ENCODE measurements around the gene ATG101.
A peak's percentile ranks its signal among the peaks of the same experiment; 100 is the strongest.

Gene ATG101

DNA sequence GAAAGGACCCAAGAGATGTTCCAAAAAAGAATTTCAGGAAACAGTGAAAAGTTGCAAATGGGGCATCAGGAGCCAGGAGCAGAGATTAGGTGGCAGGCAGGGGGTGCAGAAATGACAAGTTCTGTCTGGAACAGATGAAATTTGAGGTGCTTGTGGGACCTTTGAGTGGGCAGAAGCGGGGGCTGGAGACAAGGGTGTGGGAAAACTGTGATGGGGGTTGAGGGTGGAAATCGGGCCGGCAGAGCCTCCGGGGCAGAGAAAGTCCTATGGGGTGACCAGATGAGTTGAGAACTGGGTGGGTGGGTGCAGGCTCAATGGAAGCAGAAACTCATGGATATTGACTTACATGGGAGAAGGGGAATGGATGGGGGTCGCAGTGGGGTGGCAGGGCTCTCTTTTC is 20.1 kb upstream of the ATG101 start:
- Histone ChIP-seq H3K27ac (peak overlapping the region; percentile 94 to 99), H3K4me3 (peak overlapping the region; percentile 79)
- DNase-seq (ENCODE audit: low spot score), result no peak
- TF ChIP-seq, protein P1, sequence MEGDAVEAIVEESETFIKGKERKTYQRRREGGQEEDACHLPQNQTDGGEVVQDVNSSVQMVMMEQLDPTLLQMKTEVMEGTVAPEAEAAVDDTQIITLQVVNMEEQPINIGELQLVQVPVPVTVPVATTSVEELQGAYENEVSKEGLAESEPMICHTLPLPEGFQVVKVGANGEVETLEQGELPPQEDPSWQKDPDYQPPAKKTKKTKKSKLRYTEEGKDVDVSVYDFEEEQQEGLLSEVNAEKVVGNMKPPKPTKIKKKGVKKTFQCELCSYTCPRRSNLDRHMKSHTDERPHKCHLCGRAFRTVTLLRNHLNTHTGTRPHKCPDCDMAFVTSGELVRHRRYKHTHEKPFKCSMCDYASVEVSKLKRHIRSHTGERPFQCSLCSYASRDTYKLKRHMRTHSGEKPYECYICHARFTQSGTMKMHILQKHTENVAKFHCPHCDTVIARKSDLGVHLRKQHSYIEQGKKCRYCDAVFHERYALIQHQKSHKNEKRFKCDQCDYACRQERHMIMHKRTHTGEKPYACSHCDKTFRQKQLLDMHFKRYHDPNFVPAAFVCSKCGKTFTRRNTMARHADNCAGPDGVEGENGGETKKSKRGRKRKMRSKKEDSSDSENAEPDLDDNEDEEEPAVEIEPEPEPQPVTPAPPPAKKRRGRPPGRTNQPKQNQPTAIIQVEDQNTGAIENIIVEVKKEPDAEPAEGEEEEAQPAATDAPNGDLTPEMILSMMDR (IDR thresholded peaks at IDR 0.05), result no peak

DNA sequence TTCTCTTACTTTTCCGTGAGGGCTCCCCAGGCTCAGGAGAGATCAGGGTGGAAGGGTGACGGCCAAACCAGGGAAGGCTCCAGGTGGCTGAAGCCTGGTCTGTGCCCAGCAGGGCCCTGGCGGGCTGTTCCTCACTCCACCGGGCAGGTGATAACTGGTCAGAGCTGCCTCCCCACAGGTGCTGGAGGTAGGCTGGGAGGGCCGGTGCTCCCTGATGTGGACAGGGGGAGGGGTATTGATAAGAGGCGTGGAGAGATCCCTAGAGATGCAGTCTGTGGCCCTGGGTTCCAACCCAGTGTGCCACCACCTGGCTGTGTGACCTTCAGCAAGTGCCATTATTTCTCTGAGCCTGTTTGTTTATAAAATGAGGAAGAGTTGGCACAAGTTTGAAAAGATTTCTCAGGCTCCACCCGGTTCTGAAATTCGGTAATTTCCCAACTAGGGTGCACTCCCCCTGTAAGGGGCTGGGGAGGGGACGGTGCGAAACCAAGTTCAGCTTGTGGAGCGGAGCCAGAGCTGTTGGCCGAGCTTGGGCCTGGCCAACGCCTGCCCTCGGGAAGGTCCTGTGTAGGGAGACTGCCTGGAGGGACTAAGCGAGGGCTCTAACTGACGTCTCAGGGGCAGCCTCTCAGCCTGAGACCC is 19.5 kb upstream of the ATG101 start:
- Histone ChIP-seq H3K4me3 (peak overlapping the region; percentile 79), H3K27ac (peak overlapping the region; percentile 94 to 99)
- DNase-seq (ENCODE audit: low spot score), result peak; percentile 91
- TF ChIP-seq, protein P1 (IDR thresholded peaks at IDR 0.05), result no peak

DNA sequence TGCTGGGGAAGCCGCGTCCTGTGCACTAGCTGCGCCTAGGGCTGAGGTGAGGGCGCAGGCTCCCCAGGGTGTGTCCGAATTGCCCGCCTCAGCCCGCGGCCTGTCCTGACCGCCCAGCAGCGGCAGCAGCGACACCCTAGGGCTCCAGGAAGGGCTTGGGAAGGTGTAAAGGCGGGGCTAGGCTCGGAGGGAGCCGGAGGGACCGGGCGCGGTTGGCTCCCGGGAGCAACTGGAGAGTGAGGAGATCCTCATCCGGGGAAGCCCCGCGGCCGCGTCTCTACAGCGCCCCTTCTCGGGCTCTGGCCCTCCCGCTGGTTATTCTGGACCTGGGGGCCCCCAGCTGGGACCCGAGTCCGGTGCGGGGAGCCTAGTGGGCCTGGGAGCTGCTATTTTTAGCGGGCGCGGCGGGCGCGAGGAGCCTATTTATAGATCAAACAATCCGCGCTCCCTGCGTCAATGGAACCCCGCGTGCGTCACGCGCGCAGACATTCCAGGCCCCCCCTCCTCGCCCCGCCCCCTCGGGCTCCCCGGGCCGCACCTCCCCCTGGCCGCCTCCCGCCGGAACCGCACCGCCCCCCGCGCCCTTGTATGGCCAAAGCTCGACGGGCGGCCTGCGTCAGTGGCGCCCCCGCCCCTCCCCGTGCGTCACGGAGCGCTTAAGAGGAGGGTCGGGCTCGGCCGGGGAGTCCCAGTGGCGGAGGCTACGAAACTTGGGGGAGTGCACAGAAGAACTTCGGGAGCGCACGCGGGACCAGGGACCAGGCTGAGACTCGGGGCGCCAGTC is 18.8 kb upstream of the ATG101 start, which contains the start of gene NR4A1:
Gene NR4A1 (plus strand): TSS at position 685 of the 784 bp plus-strand sequence. CDS start 2,887 bp downstream, outside the sequence.
- peak; percentile 99 for DNase-seq (ENCODE audit: low spot score)
- TF ChIP-seq, protein P1 (IDR thresholded peaks at IDR 0.05), result no peak
- peak within 1 kb of the TSS; percentile 94 to 99 for H3K27ac ChIP-seq
- H3K4me3 ChIP-seq, result peak within 1 kb of the TSS; percentile 79

DNA sequence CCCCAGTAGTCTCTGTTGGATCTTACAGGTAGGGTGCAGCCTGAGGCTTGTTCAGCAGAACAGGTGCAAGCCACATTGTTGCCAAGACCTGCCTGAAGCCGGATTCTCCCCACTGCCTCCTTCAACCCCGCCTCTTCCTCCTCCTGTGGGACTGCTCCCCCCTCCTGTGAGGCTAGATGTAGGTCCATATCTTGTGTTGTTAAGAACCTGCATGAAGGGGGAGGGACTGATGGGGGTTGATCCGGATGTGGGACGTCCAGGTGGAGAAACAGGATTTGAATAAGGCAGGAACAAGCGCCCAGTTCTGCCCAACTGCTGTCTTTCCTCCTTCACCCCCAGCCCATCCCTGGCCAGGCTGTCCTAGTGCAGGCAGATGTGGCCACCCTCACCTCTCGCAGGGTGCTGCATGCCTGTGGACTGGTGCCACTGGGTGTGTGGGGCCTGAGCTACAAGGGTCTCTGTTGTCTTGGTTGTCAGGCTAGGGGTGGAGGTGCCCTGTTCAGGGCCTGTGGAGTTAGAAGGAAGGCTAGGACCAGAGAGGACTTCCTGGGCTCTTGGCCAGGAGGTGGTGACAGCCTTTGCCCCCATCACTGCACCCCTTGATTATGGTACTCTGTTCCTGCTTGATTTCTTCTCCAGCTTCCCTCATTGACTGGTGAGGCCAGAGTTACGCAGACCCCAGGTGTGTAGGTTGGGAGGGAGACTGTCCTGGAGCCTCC is 17.2 kb upstream of the ATG101 start:
- TF ChIP-seq, protein P1 (IDR thresholded peaks at IDR 0.05), result no peak
- peak; percentile 79 for DNase-seq (ENCODE audit: low spot score)
- Histone ChIP-seq H3K4me3 (peak overlapping the region; percentile 79), H3K27ac (peak overlapping the region; percentile 94 to 99)

DNA sequence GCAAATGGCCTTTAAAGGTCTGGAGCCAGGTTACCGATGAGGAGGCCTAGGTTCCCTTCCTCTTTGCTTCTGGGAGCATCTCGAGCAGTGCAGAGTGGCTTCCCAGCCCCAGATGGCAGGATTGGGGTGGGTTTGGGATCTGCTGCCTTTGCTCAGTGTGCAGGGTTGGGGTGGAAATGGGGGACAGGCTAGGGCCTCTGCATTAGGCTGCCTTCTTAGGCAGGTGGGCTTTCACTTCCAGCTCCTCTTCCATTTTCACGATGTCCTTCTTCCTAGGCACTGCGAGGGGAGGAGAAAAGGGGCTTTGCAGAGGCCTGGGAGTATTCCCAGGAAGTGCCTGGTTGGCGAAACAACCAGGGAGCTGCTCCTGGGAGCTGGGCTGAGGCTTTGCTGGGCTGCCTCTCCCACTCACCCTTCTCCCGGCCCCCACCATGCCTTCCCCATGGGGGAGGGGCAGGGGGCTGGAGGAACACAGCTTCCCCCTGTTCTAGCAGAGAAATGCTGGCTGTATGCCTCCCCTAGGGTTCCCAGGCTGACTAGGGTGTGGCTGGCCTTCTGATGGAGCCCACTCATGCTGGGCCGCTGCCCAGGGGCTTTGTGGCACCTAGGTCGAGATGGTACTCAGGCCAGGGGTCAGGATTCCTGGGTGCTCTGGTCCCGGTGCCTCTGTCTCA is 16.1 kb upstream of the ATG101 start:
- TF ChIP-seq, protein P1 (IDR thresholded peaks at IDR 0.05), result no peak
- Histone ChIP-seq H3K27ac (peak overlapping the region; percentile 94 to 99), H3K4me3 (peak overlapping the region; percentile 79)
- peak; percentile 87 for DNase-seq (ENCODE audit: low spot score)

DNA sequence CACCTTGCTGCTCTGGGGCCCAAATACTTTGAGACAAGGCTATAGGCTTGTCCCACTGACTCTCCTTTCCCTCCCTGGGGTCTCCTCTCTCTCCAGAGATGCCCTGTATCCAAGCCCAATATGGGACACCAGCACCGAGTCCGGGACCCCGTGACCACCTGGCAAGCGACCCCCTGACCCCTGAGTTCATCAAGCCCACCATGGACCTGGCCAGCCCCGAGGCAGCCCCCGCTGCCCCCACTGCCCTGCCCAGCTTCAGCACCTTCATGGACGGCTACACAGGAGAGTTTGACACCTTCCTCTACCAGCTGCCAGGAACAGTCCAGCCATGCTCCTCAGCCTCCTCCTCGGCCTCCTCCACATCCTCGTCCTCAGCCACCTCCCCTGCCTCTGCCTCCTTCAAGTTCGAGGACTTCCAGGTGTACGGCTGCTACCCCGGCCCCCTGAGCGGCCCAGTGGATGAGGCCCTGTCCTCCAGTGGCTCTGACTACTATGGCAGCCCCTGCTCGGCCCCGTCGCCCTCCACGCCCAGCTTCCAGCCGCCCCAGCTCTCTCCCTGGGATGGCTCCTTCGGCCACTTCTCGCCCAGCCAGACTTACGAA is 15.4 kb upstream of the ATG101 start:
- Histone ChIP-seq H3K27ac (peak overlapping the region; percentile 94 to 99), H3K4me3 (peak overlapping the region; percentile 79)
- TF ChIP-seq, protein P1 (IDR thresholded peaks at IDR 0.05), result no peak
- DNase-seq (ENCODE audit: low spot score), result peak; percentile 85
